ENCODE data around the gene ARVCF. TPM values are rescaled to one million over a fixed set of nuclear protein-coding genes. Genes with fewer than 3 reads are reported as not detected.

Gene ARVCF
- total RNA-seq, 4 donors from 2014 or later: 31.1 to 55.8 (median 44.6) TPM

DNA sequence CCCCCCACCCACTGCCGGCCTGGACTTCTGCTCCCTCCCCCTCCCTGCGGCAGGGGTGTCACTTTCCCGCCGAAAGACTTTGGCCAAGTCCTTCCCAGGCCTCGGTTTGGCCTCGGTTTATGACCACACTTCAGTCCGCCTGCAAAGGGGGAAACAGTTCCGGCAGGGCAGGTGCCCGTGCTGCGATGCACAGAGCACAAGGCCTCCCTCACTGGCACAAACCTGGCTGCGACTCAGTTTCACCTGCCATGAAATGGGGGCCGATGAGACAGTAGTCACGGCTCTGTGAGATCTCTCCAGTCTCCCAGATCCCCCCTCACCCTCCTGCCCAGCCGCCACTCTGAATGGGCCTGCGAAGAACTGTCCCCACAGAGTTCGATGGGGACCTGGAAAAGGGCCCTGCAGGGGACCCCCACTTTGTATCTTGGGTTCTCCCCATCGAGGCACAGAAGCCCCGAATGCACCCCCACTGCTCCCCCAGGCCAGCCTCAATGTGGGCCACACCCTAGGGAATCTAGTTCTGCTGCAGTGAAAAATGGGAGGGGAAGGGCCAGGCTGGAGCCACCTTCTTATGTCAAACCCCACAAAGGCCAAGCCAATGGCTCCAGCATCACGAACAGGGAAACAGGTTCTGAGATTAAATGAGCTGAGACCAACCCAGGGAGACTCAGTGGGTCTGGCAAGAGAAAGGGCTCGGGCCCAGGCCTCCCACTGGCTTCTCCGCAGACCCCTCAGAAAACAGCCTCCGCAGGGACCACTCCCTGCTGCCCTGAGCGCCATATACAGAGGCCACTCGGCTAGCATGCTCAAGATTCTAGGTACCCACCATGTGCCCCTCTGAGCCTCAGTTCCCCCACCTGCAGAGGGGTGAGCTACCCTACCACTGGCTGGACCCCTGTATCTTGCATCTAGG lies 29.0 kb downstream of the ARVCF start:
- H3K27me3 ChIP-seq: no peaks in the 10 kb centered on the region
- intact Hi-C loops (cut with DNase I): no loop called here
- TF ChIP-seq POLR2AphosphoS5 (IDR thresholded peaks at IDR 0.05): no peak
- TF ChIP-seq POLR2A (IDR thresholded peaks at IDR 0.05; ENCODE audit: low read depth): no peak
- TF ChIP-seq, protein P1, sequence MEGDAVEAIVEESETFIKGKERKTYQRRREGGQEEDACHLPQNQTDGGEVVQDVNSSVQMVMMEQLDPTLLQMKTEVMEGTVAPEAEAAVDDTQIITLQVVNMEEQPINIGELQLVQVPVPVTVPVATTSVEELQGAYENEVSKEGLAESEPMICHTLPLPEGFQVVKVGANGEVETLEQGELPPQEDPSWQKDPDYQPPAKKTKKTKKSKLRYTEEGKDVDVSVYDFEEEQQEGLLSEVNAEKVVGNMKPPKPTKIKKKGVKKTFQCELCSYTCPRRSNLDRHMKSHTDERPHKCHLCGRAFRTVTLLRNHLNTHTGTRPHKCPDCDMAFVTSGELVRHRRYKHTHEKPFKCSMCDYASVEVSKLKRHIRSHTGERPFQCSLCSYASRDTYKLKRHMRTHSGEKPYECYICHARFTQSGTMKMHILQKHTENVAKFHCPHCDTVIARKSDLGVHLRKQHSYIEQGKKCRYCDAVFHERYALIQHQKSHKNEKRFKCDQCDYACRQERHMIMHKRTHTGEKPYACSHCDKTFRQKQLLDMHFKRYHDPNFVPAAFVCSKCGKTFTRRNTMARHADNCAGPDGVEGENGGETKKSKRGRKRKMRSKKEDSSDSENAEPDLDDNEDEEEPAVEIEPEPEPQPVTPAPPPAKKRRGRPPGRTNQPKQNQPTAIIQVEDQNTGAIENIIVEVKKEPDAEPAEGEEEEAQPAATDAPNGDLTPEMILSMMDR (IDR thresholded peaks at IDR 0.05): no peak
- no peak for TF ChIP-seq EP300 (IDR thresholded peaks at IDR 0.05)
- H3K9me3 ChIP-seq: no peaks in the 10 kb centered on the region
- peak overlapping the region; percentile 90 to 92 (median 92) for H3K27ac ChIP-seq (replicated peaks in 1 of 4)
- H3K4me3 ChIP-seq: peak overlapping the region; percentile 69 to 85 (median 77)
- WGBS: 66% methylated on average over 15 of the region's 24 CpGs
- H3K4me1 ChIP-seq: peaks cover 61 to 73% (median 69%) of the 10 kb centered on the region in 4 donors
- no peaks in the 10 kb centered on the region for H3K36me3 ChIP-seq
- no peak for DNase-seq (ENCODE audit: extremely low spot score)

- peaks cover 0 to 4% (median 2%) of the 10 kb centered on the region in 4 donors for H3K36me3 ChIP-seq
- DNase-seq (ENCODE audit: extremely low spot score): no peak
- peaks cover 51 to 66% (median 59%) of the 10 kb centered on the region in 4 donors for H3K4me1 ChIP-seq
- no peaks in the 10 kb centered on the region for H3K9me3 ChIP-seq
- TF ChIP-seq POLR2A (IDR thresholded peaks at IDR 0.05; ENCODE audit: low read depth) (peak; percentile 73), POLR2AphosphoS5 (IDR thresholded peaks at IDR 0.05) (peak; percentile 81 to 95), EP300 (IDR thresholded peaks at IDR 0.05) (no peak)
- TF ChIP-seq, protein P1 (IDR thresholded peaks at IDR 0.05): no peak
- intact Hi-C loops (cut with DNase I): no loop called here
- H3K4me3 ChIP-seq: peak overlapping the region; percentile 69 to 85 (median 77)
- 4% methylated on average over 16 of the region's 76 CpGs for WGBS
- no peaks in the 10 kb centered on the region for H3K27me3 ChIP-seq
- peak overlapping the region; percentile 90 to 92 (median 92) for H3K27ac ChIP-seq (replicated peaks in 1 of 4)
Measured at GRCh38 chr22:19986410-19987341, 29.9 kb downstream of the ARVCF start.

DNA sequence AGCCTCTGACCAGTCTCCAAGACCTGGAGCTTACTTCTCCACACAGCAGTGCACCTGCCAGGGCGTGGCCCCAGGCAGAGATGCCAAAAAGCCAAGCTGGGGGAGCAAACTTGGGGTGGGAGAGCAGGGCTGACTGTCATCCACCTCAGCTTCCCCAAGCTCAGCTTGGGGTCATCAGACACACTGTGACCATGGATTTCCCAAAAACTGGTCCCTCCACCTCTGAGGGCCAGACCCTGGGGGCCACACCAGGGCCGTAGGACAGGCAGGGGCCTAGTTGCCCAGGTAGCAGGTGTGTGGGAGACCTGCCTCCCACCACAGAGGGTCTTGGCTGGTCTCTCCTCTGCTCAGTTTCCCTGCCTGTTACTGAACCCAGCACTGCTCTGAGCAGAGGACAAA lies 30.6 kb downstream of the ARVCF start:
- DNase-seq (ENCODE audit: extremely low spot score): no peak
- TF ChIP-seq POLR2AphosphoS5 (IDR thresholded peaks at IDR 0.05): no peak
- TF ChIP-seq, protein P1 (IDR thresholded peaks at IDR 0.05): no peak
- no peak for TF ChIP-seq EP300 (IDR thresholded peaks at IDR 0.05)
- TF ChIP-seq POLR2A (IDR thresholded peaks at IDR 0.05; ENCODE audit: low read depth): no peak
- no CpG with 5 or more reads among the region's 2 CpGs for WGBS
- Histone ChIP-seq H3K4me1 (peaks cover 44 to 59% (median 52%) of the 10 kb centered on the region in 4 donors), H3K4me3 (peak overlapping the region; percentile 69 to 85 (median 77)), H3K36me3 (peaks cover 2 to 11% (median 9%) of the 10 kb centered on the region in 4 donors), H3K9me3 (no peaks in the 10 kb centered on the region), H3K27me3 (no peaks in the 10 kb centered on the region), H3K27ac (replicated peaks in 1 of 4) (peak overlapping the region; percentile 90 to 92 (median 92))
- intact Hi-C loops (cut with DNase I): no loop called here

- Histone ChIP-seq H3K4me1 (peaks cover 43 to 50% (median 45%) of the 10 kb centered on the region in 4 donors), H3K27me3 (no peaks in the 10 kb centered on the region), H3K9me3 (no peaks in the 10 kb centered on the region), H3K27ac (replicated peaks in 1 of 4) (peak overlapping the region; percentile 70 to 92 (median 91)), H3K4me3 (no peak overlapping the region), H3K36me3 (peaks cover 5 to 20% (median 17%) of the 10 kb centered on the region in 4 donors)
- TF ChIP-seq POLR2A (IDR thresholded peaks at IDR 0.05; ENCODE audit: low read depth): no peak
- no peak for TF ChIP-seq POLR2AphosphoS5 (IDR thresholded peaks at IDR 0.05)
- TF ChIP-seq EP300 (IDR thresholded peaks at IDR 0.05): no peak
- TF ChIP-seq, protein P1 (IDR thresholded peaks at IDR 0.05): no peak
- intact Hi-C loops (cut with DNase I): no loop called here
- WGBS: 80% methylated on average over 11 of the region's 11 CpGs
- DNase-seq (ENCODE audit: extremely low spot score): no peak
Measured at GRCh38 chr22:19984851-19985811, 31.5 kb downstream of the ARVCF start.

Measured in esophagus muscularis mucosa (tissue), 4 donors.